ENCODE data around the gene TWIST1. TPM values are rescaled to one million over a fixed set of nuclear protein-coding genes. Genes with fewer than 3 reads are reported as not detected.

The TWIST1 gene
- total and polyA plus RNA-seq, 2 of the 13 experiments (the other 11 are each of a cell fraction or from before 2014, with no cell fraction given), result not detected

DNA sequence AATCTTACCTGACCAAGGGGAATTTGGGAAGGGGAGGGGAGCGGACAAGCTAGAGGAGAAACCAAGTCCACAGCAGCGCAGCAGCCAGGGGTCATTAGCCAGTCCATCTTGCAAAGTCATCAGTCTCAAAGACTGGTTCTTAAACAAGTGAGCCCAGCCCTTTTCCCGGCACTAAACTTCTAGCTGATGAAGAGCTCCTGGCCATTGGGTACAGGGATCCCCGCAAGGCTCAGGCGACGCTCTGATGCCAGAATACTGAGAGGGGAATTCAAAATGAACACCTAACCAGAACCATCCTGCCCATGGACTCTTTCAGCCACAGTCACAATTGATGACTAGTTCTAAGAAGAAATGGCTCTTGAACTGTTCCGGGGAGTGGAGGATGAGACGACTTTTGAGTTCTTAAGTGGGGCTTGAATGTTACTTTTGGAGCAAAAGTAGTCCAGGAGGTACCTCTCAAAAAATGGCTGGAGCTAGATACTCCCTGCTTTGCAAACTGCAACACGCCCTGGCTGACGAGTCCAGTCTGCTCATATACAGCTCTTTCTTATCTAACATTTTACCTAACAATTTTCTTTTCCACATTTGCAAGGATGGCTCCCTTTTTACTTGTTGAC is 2.5 kb upstream of the TWIST1 start:
- no peak overlapping the region for H3K4me2 ChIP-seq (ENCODE audit: low read depth, low read length)
- TF ChIP-seq HMG20B (CRISPR knock-in tag; conservative IDR thresholded peaks at IDR 0.05), result no peak
- no peak for TF ChIP-seq MXI1 (IDR thresholded peaks at IDR 0.05; ENCODE audit: borderline replicate concordance, low read depth, low read length)
- TF ChIP-seq NFYB (CRISPR knock-in tag; IDR thresholded peaks at IDR 0.05), result no peak
- TF ChIP-seq REST (IDR thresholded peaks at IDR 0.05; ENCODE audit: borderline replicate concordance in 1 of 2, low read depth in 1 of 2, low read length in 2 of 2), result no peak
- no peak for TF ChIP-seq NRL (CRISPR knock-in tag; IDR thresholded peaks at IDR 0.05; ENCODE audit: borderline replicate concordance)
- TF ChIP-seq ZNF335 (CRISPR knock-in tag; IDR thresholded peaks at IDR 0.05), result no peak
- TF ChIP-seq TCF7 (IDR thresholded peaks at IDR 0.05; ENCODE audit: low read depth), result no peak
- TF ChIP-seq YEATS4 (CRISPR knock-in tag; IDR thresholded peaks at IDR 0.05; ENCODE audit: borderline replicate concordance), result no peak
- TF ChIP-seq ZNF605 (CRISPR knock-in tag; IDR thresholded peaks at IDR 0.05), result no peak
- TF ChIP-seq SUZ12 (IDR thresholded peaks at IDR 0.05; ENCODE audit: low read depth, low read length), result no peak
- TF ChIP-seq NCOR1 (IDR thresholded peaks at IDR 0.05; ENCODE audit: borderline replicate concordance, low read length), result no peak
- no peak for TF ChIP-seq SMC3 (IDR thresholded peaks at IDR 0.05; ENCODE audit: low read length)
- TF ChIP-seq ZNF549 (CRISPR knock-in tag; IDR thresholded peaks at IDR 0.05), result no peak
- no peak for TF ChIP-seq RELA (CRISPR knock-in tag; IDR thresholded peaks at IDR 0.05)
- TF ChIP-seq TFAP4 (IDR thresholded peaks at IDR 0.05; ENCODE audit: borderline replicate concordance, low read depth), result no peak
- no peak for TF ChIP-seq NPAS2 (CRISPR knock-in tag; IDR thresholded peaks at IDR 0.05; ENCODE audit: borderline replicate concordance)
- no peak for TF ChIP-seq ZNF20 (CRISPR knock-in tag; IDR thresholded peaks at IDR 0.05)
- no peak for TF ChIP-seq FOXM1 (CRISPR knock-in tag; IDR thresholded peaks at IDR 0.05)
- BruUV-seq (replicated peaks), result no TSS peak
- ChIA-PET POLR2A (no interaction called here), CTCF (ENCODE audit: low intra/inter-chr PET ratio, low total read pairs) (no interaction called here)
- intact Hi-C loops (cut with micrococcal nuclease; ENCODE audit: unreplicated experiment) (no loop called here), in situ Hi-C loops (cut with HindIII; ENCODE audit: extremely low pct_ligation_motif_present, low pct_unique_long_range_greater_than_20kb) (loop anchor here (25.0 kb wide), 1 partner anchor 542 kb away; no protein-coding TSS in a partner anchor)
- no peak for DNase-seq (ENCODE audit: low spot score)
- no peak for ATAC-seq
- 10% methylated on average over 10 of the region's 10 CpGs for WGBS (ENCODE audit: low lambda C conversion rate)
- no peaks in the 10 kb centered on the region for H3K79me2 ChIP-seq (ENCODE audit: insufficient read depth, low read length)
- no peaks in the 10 kb centered on the region; a peak in 1 of 5 replicates for H3K27me3 ChIP-seq (ENCODE audit: control insufficient read depth in 1 of 2, insufficient read depth in 2 of 2, low read length in 2 of 2)
- H3K9ac ChIP-seq (ENCODE audit: insufficient read depth, low read depth, low read length), result no peak overlapping the region
- H3K9me3 ChIP-seq (ENCODE audit: low read length), result no peaks in the 10 kb centered on the region
- H3K36me3 ChIP-seq (replicated peaks in 1 of 2; ENCODE audit: control insufficient read depth in 1 of 2, insufficient read depth in 2 of 2, low read length in 2 of 2), result no peaks in the 10 kb centered on the region
- no peak overlapping the region for H2AFZ ChIP-seq (ENCODE audit: low read length)
- no peaks in the 10 kb centered on the region for H3K4me1 ChIP-seq (ENCODE audit: insufficient read depth, low read length)
- no peak for FAIRE-seq
- no peak overlapping the region for H3K27ac ChIP-seq (ENCODE audit: extremely low read length, insufficient read depth, low read length)
- no peak overlapping the region for H3K4me3 ChIP-seq (replicated peaks in 1 of 3; ENCODE audit: insufficient read depth in 1 of 3, low read depth in 2 of 3, low read length in 3 of 3)
- H4K20me1 ChIP-seq (ENCODE audit: insufficient read depth, low read length), result no peaks in the 10 kb centered on the region

All from HepG2 (cell line).